GM23248 (cell line): ENCODE results near the gene EFCAB3.
"Not testable (repeated sequence)": the region's sequence is repeated elsewhere in the genome, so short reads cannot be mapped to it uniquely, and the experiment has no call there.

Experiments used
- EZH2 ChIP-seq: fragments of 200-600 bp; sonication (generic); IDR thresholded peaks from 2 replicates; pipeline ENCODE4 v1.6.1; 2018; ENCODE audit warnings: antibody characterized with exemption, mild to moderate bottlenecking; ENCODE audit not compliant: insufficient read depth, poor library complexity, severe bottlenecking
- EZH2phosphoT487 ChIP-seq: fragments of 200-600 bp; sonication (generic); IDR thresholded peaks from 2 replicates; pipeline ENCODE4 v1.6.1; 2018; ENCODE audit warnings: antibody characterized with exemption, moderate library complexity, mild to moderate bottlenecking, low read depth; ENCODE audit not compliant: insufficient read depth

- TF ChIP-seq EZH2, EZH2phosphoT487: not testable (repeated sequence)
Observed at GRCh38 chr17:62458483-62458882, 78.1 kb downstream of the EFCAB3 start.
